ENCODE data around the gene ZCCHC7. TPM values are rescaled to one million over a fixed set of nuclear protein-coding genes. Genes with fewer than 3 reads are reported as not detected.
"Not testable (repeated sequence)": the region's sequence is repeated elsewhere in the genome, so short reads cannot be mapped to it uniquely, and the experiment has no call there.

Gene ZCCHC7
- total RNA-seq, 2 donors from 2014 or later: 20.7 to 25.7 TPM

DNA sequence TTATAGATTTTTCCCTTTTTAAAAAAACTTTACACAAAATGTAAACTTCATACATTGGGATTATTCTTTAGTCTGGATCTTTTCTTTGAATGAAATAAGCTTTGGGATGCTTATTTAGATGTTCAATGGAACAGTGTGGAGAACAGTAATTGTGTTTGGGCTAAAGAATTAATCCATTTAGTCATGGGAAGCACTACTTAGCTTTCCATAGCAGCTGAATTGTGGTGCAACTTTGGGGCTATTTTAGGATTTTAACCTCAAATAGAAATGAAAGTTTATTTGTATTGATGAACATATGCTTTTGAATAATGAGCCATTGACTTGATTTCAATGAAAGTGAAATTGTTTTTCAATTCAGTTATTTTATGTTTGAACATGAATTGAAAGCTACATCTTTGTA is 72.4 kb downstream of the ZCCHC7 start:
- DNase-seq (ENCODE audit: low spot score) (no peak), ATAC-seq (no peak)
- no peak overlapping the region for H3K27ac Mint-ChIP-seq
- H3K36me3 Mint-ChIP-seq: peaks cover 9% of the 10 kb centered on the region
- no peak overlapping the region for H3K4me3 Mint-ChIP-seq
- peaks cover 21 to 22% of the 10 kb centered on the region in 2 donors for H3K4me1 Mint-ChIP-seq (ENCODE audit: low read depth in 2 of 2)
- H3K9me3 Mint-ChIP-seq: no peaks in the 10 kb centered on the region
- H3K27me3 Mint-ChIP-seq: no peaks in the 10 kb centered on the region

DNA sequence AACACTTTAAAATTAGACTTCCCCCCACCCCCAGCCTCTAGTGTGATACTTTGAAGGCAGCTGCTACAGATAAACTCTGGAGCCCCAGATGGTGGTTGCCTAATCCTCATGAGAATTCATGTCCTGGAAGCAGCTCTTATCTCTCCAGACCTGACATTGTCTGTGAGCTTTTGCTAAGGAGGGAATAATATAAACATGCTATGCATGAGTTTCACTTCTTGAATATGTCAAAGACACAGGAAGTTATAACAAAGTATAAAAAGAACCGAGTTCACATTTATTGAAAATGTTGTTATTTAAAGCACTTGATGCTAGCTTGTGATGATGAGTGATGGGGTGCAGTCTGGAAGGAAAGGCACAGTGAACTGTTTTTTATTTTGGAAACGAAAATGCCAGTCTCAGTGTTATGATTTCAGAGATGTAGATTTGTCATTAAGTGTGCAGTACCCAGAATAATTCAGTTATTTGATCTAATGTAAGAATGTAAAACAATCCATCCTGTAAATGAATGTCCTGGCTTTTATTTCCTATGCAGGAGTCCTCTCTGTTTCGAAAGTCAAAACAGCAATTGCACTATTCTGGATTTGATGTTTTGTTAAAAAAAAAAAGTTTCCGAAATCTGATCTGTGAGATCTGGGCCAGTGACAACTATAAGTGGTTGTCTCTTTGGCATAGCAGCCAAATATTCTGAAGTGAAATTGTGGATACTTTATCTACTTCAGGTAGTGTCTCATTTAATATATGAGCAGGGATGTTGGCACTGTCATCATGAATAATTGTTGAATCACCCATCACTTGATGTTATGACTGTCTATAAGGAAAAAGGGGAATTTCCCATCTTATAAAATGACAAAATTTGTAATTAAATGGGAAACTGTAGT is 77.0 kb downstream of the ZCCHC7 start:
- peaks cover 35 to 38% of the 10 kb centered on the region in 2 donors for H3K4me1 Mint-ChIP-seq (ENCODE audit: low read depth in 2 of 2)
- ATAC-seq (no peak), DNase-seq (ENCODE audit: low spot score) (no peak)
- H3K9me3 Mint-ChIP-seq: no peaks in the 10 kb centered on the region
- peaks cover 8% of the 10 kb centered on the region for H3K36me3 Mint-ChIP-seq
- peak overlapping the region in 1 of 2 donors; percentile 30 for H3K27ac Mint-ChIP-seq
- no peaks in the 10 kb centered on the region for H3K27me3 Mint-ChIP-seq
- H3K4me3 Mint-ChIP-seq: peak overlapping the region; percentile 1

DNA sequence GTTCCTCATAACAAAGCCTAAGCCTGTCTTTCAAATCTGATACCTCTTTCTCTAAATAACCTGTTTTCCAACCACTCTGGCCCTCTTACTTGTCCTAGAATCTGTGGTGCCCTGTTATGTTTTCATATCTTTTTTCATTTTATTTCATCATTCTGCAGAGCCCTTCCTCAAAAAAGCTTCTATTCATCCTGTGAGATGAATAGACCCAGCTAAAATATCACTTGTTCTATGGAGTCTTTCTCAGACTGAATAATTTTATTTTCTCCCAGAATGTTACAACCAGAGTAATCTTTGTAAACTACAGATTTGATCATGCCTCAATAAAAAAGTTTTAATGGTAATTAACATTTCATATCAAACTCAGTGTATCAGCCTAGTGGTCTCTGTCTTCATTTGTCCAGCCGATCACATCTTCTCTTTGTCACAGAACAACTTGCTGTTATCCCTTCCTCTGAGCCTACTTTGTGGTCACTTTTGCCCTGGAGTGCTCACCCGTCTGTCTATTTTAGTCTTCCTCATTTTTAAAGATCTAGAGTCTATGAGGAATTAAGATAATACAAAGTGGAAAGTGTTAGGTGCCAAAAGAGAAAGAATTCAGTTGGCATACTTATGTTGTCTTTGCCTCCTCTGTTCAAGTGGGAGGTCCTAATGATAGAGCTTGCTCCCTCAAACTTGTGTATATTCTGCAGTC is 77.8 kb downstream of the ZCCHC7 start:
- Mint-ChIP-seq H3K4me3 (no peak overlapping the region), H3K4me1 (ENCODE audit: low read depth in 2 of 2) (peaks cover 35 to 38% of the 10 kb centered on the region in 2 donors), H3K27ac (peak overlapping the region in 1 of 2 donors; percentile 54), H3K27me3 (no peaks in the 10 kb centered on the region), H3K9me3 (no peaks in the 10 kb centered on the region), H3K36me3 (peaks cover 8% of the 10 kb centered on the region)
- DNase-seq (ENCODE audit: low spot score) (no peak), ATAC-seq (no peak)

DNA sequence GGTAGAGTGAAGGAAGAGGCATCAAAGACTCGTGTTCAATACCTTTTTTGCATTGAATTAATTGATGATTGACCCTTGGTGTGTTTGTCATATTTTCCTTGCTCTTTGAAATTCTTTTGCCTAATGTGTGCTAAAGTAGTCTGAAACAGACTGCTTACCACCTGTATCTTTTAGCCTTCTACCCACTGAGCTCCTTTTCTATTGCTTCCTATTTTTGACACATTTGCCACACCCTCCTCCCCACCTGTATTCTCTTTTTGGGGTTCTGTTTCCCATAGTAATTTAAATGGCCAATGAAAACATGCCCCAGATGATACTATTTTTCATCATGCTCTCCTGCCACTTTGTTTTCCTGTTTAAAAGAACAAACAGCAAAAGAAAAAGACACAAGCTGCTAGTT is 78.5 kb downstream of the ZCCHC7 start:
- H3K36me3 Mint-ChIP-seq: peaks cover 13% of the 10 kb centered on the region
- DNase-seq (ENCODE audit: low spot score): no peak
- H3K4me1 Mint-ChIP-seq (ENCODE audit: low read depth in 2 of 2): peaks cover 35 to 38% of the 10 kb centered on the region in 2 donors
- no peaks in the 10 kb centered on the region for H3K9me3 Mint-ChIP-seq
- H3K4me3 Mint-ChIP-seq: no peak overlapping the region
- peak overlapping the region in 1 of 2 donors; percentile 54 for H3K27ac Mint-ChIP-seq
- ATAC-seq: no peak
- no peaks in the 10 kb centered on the region for H3K27me3 Mint-ChIP-seq

DNA sequence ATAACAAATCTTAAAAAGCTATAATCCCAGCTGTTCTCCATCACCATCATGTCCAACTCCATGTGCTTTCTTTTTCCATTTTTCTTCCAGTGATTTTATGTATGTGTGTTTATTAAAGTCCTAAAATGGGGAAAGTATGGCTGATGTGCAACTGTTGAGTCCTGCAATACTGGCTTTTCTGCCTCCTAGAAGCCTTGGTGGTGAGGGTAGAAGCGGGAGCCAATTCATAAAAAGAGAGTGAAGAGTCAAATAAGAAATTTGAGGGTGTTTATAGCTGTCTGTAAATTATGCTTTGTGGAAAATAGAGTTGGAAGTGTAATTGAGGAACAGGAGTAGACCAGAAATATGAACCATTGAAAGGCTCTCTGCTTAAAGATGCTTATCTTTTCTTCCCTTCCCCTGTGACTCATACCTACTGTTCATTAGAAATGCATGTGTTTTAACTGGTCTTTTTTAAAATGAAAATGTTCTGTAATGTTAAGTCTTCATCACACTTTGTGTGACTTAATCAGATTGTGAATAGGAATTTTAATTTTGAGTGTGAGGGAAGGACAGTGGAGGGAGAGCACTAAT is 80.1 kb downstream of the ZCCHC7 start:
- no peak for DNase-seq (ENCODE audit: low spot score)
- no peaks in the 10 kb centered on the region for H3K9me3 Mint-ChIP-seq
- no peak overlapping the region for H3K4me3 Mint-ChIP-seq
- peak overlapping the region in 1 of 2 donors; percentile 1 for H3K27ac Mint-ChIP-seq
- H3K36me3 Mint-ChIP-seq: peaks cover 20% of the 10 kb centered on the region
- ATAC-seq: no peak
- no peaks in the 10 kb centered on the region for H3K27me3 Mint-ChIP-seq
- peaks cover 30 to 38% of the 10 kb centered on the region in 2 donors for H3K4me1 Mint-ChIP-seq (ENCODE audit: low read depth in 2 of 2)

DNA sequence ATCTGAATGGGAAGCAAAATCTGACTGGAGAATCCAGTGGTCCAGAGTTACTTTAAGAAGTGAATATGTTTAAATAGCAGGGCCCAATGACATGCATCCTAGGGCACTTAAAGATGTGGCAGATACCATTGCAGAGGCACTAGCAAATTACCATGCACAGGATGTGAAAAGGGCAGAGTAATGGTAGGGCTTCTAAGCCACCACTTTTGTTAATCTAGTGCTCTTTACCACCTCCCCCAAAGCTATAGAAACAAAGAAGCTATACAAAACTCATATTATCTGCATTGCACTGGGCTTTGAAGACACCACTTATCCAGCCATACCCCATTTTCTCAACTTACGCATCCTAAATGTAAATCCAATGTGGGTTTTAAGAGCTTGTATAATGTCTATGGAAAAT is 81.2 kb downstream of the ZCCHC7 start:
- Mint-ChIP-seq H3K27ac (no peak overlapping the region), H3K4me1 (ENCODE audit: low read depth in 2 of 2) (peaks cover 28 to 38% of the 10 kb centered on the region in 2 donors), H3K27me3 (no peaks in the 10 kb centered on the region)

DNA sequence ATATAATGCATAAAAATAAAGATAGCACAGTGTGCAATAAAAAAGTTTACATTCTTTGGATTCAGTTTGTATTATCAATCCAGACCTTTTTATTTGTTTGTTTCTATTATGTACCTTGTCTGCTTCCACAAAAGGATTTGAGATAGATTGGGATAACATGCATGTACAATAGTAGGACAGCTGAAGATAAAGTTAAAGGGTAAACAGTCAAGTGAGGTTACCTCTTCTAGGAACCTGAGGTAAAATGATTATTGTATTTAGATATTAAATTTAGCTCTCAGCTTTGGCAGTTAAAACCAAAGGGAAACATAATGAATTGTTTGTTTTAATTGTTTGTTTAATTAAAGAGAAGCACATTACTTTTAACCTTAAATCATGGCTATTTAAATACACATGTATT is 81.7 kb downstream of the ZCCHC7 start:
- Mint-ChIP-seq H3K9me3 (no peaks in the 10 kb centered on the region), H3K4me1 (ENCODE audit: low read depth in 2 of 2) (peaks cover 27 to 37% of the 10 kb centered on the region in 2 donors)

More for the DNA sequence above, 81.2 kb downstream of the ZCCHC7 start:
- Mint-ChIP-seq H3K9me3 (no peaks in the 10 kb centered on the region), H3K4me3 (no peak overlapping the region), H3K36me3 (peaks cover 20% of the 10 kb centered on the region)
- ATAC-seq (no peak), DNase-seq (ENCODE audit: low spot score) (no peak)

DNA sequence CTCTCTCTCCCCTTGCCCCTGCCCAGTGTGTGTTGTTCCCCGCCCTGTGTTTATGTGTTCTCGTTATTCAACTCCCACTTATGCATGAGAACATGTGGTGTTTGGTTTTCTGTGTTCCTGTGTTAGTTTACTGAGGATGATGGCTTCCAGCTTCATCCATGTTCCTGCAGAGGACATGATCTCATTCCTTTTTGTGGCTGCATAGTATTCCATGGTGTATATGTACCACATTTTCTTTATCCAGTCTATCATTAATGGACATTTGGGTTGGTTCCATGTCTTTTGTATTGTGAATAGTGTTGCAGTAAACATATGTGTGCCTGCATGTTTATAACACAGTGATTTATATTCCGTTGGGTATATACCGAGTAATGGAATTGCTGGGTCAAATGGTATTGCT is 83.1 kb downstream of the ZCCHC7 start:
- not testable (repeated sequence) for H3K27me3 Mint-ChIP-seq; ATAC-seq; DNase-seq (ENCODE audit: low spot score); H3K27ac Mint-ChIP-seq; H3K4me3 Mint-ChIP-seq; H3K9me3 Mint-ChIP-seq
- H3K36me3 Mint-ChIP-seq: peaks cover 20% of the 10 kb centered on the region
- H3K4me1 Mint-ChIP-seq (ENCODE audit: low read depth in 2 of 2): peaks cover 16 to 24% of the 10 kb centered on the region in 2 donors

More for the DNA sequence above, 81.7 kb downstream of the ZCCHC7 start:
- H3K27ac Mint-ChIP-seq: no peak overlapping the region
- no peak overlapping the region for H3K4me3 Mint-ChIP-seq
- H3K36me3 Mint-ChIP-seq: peaks cover 20% of the 10 kb centered on the region
- DNase-seq (ENCODE audit: low spot score) (no peak), ATAC-seq (no peak)
- H3K27me3 Mint-ChIP-seq: no peaks in the 10 kb centered on the region

DNA sequence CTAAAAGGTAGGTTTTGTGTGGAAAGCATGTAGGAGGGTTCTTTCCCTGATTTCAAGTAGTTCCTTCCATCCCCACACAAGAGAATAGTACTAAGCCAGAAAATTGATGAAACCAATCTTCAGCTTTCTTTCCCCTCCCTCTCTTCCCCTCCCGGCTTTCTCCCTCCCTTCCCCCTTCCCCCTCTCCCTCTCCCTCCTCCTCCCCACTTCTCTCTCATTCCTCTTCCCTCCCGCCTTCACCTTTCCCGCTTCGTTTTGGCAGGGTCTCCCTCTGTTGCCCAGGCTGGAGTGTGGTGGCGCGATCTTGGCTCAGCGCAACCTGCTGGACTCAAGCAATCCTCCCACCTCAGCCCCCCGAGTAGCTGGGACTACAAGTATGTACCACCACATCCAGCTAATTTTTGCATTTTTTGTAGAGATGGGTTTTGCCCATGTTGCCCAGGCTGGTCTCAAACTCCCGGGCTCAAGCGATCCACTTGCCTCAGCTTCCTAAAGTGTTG is 85.8 kb downstream of the ZCCHC7 start:
- Mint-ChIP-seq H3K27ac (no peak overlapping the region), H3K4me1 (ENCODE audit: low read depth in 2 of 2) (peaks cover 19 to 21% of the 10 kb centered on the region in 2 donors), H3K27me3 (no peaks in the 10 kb centered on the region), H3K9me3 (no peaks in the 10 kb centered on the region), H3K36me3 (peaks cover 13% of the 10 kb centered on the region), H3K4me3 (no peak overlapping the region)
- DNase-seq (ENCODE audit: low spot score): no peak
- ATAC-seq: no peak

DNA sequence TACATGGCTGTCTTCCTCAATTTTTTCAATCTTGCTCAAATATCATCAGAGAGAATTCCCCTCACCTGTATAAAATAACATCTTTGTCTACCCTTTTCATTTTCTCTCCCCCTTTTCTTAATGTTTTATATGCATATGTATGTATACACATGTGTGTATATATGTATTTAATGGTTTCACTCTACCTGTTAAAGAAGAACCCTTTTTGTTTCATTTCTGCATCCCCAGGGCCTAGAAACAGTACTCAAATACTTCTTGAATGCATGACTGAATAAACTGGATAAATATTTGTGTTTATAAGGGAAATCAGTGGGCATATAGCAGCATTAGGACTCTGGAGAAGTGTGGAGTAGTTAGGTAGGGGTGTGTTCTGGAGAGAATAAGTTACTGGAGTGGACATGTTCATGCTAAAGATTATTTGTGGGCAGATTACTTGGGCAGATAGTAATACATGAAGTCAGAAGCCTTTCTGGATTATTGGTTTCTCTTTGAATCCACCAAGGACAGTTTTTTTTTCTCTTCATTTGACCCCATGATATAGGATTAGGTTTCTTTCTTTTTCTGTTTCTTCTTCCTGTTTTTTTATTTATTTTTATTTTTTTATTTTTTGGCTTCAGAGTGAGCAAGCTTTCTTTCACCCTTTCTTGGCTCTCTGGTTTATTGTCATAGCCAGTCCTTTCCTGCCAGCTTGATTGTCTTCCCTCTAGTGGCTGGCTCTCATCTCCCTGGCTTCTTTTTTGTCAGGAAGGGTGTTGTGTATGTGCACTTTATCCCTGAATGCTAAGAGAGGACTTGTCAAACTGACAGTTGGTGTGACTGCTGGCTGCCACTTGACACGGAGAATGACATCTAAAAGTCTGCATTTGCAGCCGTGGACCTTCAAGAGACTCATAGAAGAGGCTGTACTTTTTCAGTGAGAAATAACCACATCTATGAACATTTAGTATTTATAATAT is 89.3 kb downstream of the ZCCHC7 start:
- Mint-ChIP-seq H3K9me3 (no peaks in the 10 kb centered on the region), H3K4me1 (ENCODE audit: low read depth in 2 of 2) (peaks cover 25 to 30% of the 10 kb centered on the region in 2 donors), H3K27me3 (no peaks in the 10 kb centered on the region), H3K27ac (peak overlapping the region; percentile 4 to 9), H3K36me3 (no peaks in the 10 kb centered on the region), H3K4me3 (no peak overlapping the region)
- no peak for ATAC-seq
- DNase-seq (ENCODE audit: low spot score): no peak

DNA sequence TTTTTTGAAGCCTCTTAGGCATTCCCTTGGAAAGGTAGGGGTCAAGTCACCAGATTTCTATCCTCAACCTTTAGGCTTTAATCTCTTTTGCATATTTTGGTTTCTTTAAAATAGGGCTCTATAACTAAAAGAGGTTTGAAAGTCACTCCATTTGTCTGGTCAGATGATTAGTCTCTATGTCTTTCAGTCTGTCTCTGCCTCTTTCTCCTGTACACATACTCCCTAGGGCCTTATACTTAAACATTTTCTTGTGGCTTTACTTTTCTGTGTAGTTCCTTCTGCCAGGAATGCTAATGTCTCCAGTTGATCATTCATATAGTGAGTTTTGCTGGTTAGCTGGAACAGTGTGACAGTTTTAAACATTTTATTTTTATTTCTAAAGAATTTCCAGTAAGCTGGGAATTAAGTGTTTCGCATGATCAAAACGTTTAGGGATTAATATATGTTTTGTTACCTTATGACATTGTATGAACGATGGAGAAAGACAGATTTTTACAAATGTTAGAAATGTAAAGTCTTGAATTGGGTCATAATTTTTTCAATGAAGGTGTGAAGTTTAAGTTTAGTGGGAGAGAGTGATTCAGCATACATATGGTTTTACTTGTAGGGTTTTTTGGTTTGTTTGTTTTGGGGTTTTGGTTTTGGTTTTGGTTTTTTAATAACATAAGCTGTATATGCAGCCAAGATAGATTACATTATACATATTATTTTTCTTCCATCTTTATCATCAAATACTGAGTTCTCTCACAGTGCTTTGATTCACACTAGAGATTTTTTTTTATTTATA is 90.6 kb downstream of the ZCCHC7 start:
- Mint-ChIP-seq H3K36me3 (no peaks in the 10 kb centered on the region), H3K9me3 (no peaks in the 10 kb centered on the region), H3K4me1 (ENCODE audit: low read depth in 2 of 2) (peaks cover 25 to 30% of the 10 kb centered on the region in 2 donors), H3K27me3 (no peaks in the 10 kb centered on the region), H3K27ac (peak overlapping the region; percentile 4 to 53), H3K4me3 (peak overlapping the region; percentile 47)
- ATAC-seq (peak; percentile 52 to 81), DNase-seq (ENCODE audit: low spot score) (no peak)

DNA sequence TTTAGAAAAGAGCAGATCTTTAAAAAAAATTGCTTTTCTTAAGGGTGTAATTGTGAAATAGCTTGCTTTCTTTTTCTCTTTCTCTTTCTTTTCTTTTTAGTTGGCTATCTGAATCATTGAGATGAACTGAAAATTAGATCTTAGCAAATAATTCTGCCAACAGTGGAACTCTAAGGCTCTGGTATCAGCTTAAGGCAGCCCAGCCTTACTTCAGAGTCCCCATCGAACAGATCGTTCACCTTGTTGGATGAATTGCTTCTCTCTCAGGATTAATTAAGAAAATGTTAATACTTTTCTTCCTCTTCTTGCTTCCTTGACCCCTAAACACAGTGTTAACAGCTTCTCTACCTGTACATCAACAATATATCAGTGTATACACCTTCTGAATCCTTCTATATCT is 92.1 kb downstream of the ZCCHC7 start:
- Mint-ChIP-seq H3K36me3 (no peaks in the 10 kb centered on the region), H3K9me3 (no peaks in the 10 kb centered on the region), H3K27ac (peak overlapping the region; percentile 12 to 61), H3K4me1 (ENCODE audit: low read depth in 2 of 2) (peaks cover 25 to 30% of the 10 kb centered on the region in 2 donors), H3K27me3 (no peaks in the 10 kb centered on the region), H3K4me3 (peak overlapping the region; percentile 54)
- no peak for DNase-seq (ENCODE audit: low spot score)
- ATAC-seq: no peak
